Vagina (tissue), 2 donors: ENCODE measurements around the gene ABCA3. TPM values are rescaled to one million over a fixed set of nuclear protein-coding genes. Genes with fewer than 3 reads are reported as not detected.

Experiments
- DNase-seq, 2 donors: peaks; one replicate each; pipeline ENCODE4 v3.0.0-alpha.2; 2017; ENCODE audit errors: extremely low spot score in 2 of 2
- H3K27ac ChIP-seq: fragments of 200-600 bp; sonication (generic); one replicate; pipeline ENCODE4 v1.5.1; 2019
- H3K27me3 ChIP-seq: fragments of 200-600 bp; sonication (generic); one replicate; pipeline ENCODE4 v1.5.1; 2019
- H3K36me3 ChIP-seq, 2 donors: fragments of 200-600 bp; sonication (generic); one replicate each; pipeline ENCODE4 v1.5.1; 2017 to 2019
- H3K4me1 ChIP-seq: fragments of 200-600 bp; sonication (generic); one replicate; pipeline ENCODE4 v1.5.1; 2019
- H3K4me3 ChIP-seq, 2 donors: fragments of 200-600 bp; sonication (generic); 1 replicate in 1 of 2; 2 replicates in 1 of 2; pipeline ENCODE4 v1.5.1; 2016 to 2019
- H3K9me3 ChIP-seq: fragments of 200-600 bp; sonication (generic); one replicate; pipeline ENCODE4 v1.5.1; 2019
- POLR2A ChIP-seq, 2 donors: fragments of 450-650 bp; IDR thresholded peaks; one replicate each; pipeline ENCODE4 v1.6.1; 2017; ENCODE audit warnings: antibody characterized with exemption in 2 of 2, mild to moderate bottlenecking in 2 of 2, moderate library complexity in 2 of 2
- POLR2AphosphoS5 ChIP-seq, 2 donors: sonication (generic); formaldehyde crosslinking; IDR thresholded peaks; one replicate each; pipeline ENCODE4 v1.9.0; 2017; ENCODE audit warnings: antibody characterized with exemption in 2 of 2, mild to moderate bottlenecking in 2 of 2, low read depth in 1 of 2; ENCODE audit not compliant: insufficient read depth in 1 of 2
- intact Hi-C: fragments of 100-400 bp; cut with DNase I; formaldehyde crosslinking; loops from one replicate; pipeline ENCODE4 v1.15.1; 2023
- total RNA-seq: library from RNA; depleted of rRNA; stranded (reverse); fragments of >200 nt; gene quantifications from one replicate; pipeline ENCODE4 v1.2.3, GENCODE V29; 2016
- TF ChIP-seq, protein P1 (sequence below), 3 experiments: fragments of 450-650 bp in 2 of 3; fragments of 200-600 bp in 1 of 3; sonication (generic) in 1 of 3; IDR thresholded peaks; one replicate each; pipeline ENCODE4 v1.5.1; 2017 to 2019; ENCODE audit warnings: antibody characterized with exemption in 3 of 3, mild to moderate bottlenecking in 2 of 3, moderate library complexity in 2 of 3

ABCA3 gene
- total RNA-seq, 1 donor from 2014 or later, result 5.4 TPM

DNA sequence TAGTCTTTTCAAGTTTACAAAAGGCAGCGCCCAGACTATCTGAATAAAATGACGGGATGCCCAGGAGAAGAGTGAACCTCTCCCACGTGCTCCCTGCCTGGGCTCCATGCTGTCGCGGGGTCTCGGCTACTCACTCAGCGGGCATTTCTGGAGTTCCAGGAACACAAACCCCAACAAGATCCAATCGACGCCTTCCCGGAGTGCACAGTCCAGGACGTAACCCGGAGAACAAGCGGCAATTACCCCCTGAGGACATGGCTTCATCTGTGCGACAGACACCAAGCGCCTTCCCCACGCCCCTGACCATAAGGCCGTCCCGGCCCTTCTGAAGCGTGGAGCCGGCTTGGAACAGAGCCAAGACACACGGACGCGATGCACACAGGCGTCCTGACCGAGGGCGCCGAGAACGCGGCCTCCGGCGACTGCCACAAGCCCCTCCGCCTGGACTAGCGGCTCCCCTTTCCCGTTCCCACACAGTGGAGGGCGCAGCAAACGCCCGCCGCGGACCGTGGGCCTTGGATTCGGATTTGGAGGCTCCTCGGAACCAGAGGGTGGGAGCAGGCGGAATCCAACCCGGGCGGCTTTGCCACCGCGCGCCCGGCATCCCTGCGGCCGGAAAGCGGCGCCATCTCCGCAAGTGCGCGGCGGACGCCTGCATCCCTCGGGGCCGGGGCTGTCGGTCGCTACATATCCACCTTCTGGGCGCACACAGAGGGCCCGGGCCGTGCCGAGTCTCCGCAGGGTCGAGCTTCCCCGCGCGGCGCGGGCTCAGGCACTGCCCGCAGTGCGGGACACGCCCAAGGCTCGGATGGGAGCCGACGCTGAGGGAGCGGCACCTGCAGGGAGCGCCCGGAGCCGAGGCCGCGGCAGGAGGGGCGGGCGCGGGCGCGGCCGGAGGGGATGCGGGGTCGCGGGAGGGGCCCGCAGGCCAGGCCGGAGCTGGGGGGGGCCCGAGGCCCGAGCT, 725 bp downstream of the ABCA3 start:
- H3K4me1 ChIP-seq, result peaks cover 22% of the 10 kb centered on the region
- H3K4me3 ChIP-seq, result peak overlapping the region; percentile 61 to 88
- peak overlapping the region; percentile 47 for H3K27ac ChIP-seq
- no peaks in the 10 kb centered on the region for H3K27me3 ChIP-seq
- H3K9me3 ChIP-seq, result no peaks in the 10 kb centered on the region
- peak in 1 of 2 donors; percentile 82 for DNase-seq
- TF ChIP-seq POLR2AphosphoS5 (IDR thresholded peaks at IDR 0.05; ENCODE audit: insufficient read depth in 1 of 2, low read depth in 1 of 2) (peak in 1 of 2 donors; percentile 24), POLR2A (IDR thresholded peaks at IDR 0.05) (no peak)
- TF ChIP-seq, protein P1, sequence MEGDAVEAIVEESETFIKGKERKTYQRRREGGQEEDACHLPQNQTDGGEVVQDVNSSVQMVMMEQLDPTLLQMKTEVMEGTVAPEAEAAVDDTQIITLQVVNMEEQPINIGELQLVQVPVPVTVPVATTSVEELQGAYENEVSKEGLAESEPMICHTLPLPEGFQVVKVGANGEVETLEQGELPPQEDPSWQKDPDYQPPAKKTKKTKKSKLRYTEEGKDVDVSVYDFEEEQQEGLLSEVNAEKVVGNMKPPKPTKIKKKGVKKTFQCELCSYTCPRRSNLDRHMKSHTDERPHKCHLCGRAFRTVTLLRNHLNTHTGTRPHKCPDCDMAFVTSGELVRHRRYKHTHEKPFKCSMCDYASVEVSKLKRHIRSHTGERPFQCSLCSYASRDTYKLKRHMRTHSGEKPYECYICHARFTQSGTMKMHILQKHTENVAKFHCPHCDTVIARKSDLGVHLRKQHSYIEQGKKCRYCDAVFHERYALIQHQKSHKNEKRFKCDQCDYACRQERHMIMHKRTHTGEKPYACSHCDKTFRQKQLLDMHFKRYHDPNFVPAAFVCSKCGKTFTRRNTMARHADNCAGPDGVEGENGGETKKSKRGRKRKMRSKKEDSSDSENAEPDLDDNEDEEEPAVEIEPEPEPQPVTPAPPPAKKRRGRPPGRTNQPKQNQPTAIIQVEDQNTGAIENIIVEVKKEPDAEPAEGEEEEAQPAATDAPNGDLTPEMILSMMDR (IDR thresholded peaks at IDR 0.05), result no peak
- no peaks in the 10 kb centered on the region for H3K36me3 ChIP-seq
- intact Hi-C loops, result loop anchor here (2.0 kb wide), 1 partner anchor 165 kb away; no protein-coding TSS in a partner anchor

DNA sequence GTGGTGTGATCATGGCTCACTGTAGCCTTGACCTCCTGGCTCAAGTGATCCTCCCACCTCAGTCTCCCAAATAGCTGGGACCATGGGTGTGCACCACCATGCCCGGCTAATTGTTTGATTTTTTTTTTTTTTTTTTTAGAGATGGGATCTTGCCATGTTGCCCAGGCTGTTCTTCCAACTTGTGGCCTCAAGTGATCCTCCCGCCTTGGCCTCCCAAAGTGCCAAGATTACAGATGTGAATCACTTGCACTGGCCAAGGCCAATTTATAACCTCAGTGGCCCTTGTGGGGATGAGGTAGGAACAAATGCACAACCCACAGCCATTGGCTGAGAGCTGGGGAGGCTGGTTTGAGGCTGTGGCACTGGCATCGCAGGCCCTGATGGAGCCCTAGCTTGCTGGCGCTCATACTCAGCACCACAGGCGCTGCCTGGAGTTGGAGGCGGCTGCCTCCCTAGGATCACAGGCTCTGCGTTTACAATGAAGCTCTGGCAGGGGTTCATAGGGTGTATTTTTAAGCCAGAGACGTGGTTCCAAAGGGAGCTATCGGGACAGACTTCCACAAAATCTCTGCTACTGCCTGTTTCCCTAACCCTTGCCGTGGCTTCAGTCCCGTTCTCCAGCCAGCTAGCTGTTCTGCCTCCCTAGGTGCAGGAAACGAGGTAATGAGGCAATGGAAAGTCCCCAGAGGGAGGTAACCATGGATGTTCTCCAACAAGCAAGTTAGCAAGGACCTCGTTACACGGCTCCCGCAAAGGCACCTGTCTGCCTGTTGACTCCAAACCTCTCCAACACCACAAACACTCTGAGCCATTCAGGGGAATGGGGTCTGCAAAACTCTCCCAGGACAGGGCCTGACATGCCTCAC, 2.9 kb downstream of the ABCA3 start:
- peaks cover 22% of the 10 kb centered on the region for H3K4me1 ChIP-seq
- no peaks in the 10 kb centered on the region for H3K27me3 ChIP-seq
- peak in 1 of 2 donors; percentile 55 for DNase-seq
- intact Hi-C loops, result no loop called here
- TF ChIP-seq, protein P1 (IDR thresholded peaks at IDR 0.05), result no peak
- TF ChIP-seq POLR2A (IDR thresholded peaks at IDR 0.05), result no peak
- TF ChIP-seq POLR2AphosphoS5 (IDR thresholded peaks at IDR 0.05; ENCODE audit: insufficient read depth in 1 of 2, low read depth in 1 of 2), result no peak
- H3K27ac ChIP-seq, result no peak overlapping the region
- H3K36me3 ChIP-seq, result no peaks in the 10 kb centered on the region
- H3K9me3 ChIP-seq, result no peaks in the 10 kb centered on the region
- no peak overlapping the region for H3K4me3 ChIP-seq

DNA sequence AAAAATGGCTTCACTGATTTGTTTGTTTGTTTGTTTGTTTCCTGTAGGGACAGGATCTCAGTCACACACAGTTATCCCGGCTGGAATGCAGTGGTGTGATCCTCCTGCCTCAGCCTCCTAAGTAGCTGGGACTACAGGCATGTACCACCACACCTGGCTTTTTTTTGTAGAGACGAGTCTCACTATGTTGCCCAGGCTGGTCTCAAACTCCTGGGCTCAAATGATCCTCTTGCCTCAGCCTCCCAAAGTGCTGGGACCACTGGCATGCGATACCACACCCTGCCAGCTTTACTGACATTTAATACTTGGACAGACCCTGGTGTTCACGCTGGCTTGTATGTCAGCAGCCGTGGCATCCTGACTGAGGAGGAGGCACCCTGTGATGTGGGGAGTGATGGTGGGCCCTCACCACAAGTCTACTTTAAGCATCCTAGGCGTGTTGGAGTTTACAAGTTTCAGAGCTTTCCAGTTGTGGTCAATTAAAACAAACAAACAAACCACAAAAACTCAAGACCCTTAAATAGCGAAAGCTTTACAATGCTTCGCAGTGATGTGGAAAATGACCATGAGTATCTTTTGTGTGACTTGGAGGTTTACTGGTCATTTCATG, 5.1 kb downstream of the ABCA3 start:
- Histone ChIP-seq H3K27me3 (no peaks in the 10 kb centered on the region), H3K4me3 (no peak overlapping the region), H3K27ac (no peak overlapping the region), H3K4me1 (peaks cover 10% of the 10 kb centered on the region), H3K36me3 (no peaks in the 10 kb centered on the region), H3K9me3 (no peaks in the 10 kb centered on the region)
- intact Hi-C loops, result no loop called here
- DNase-seq, result peak in 1 of 2 donors; percentile 19
- TF ChIP-seq, protein P1 (IDR thresholded peaks at IDR 0.05), result no peak
- TF ChIP-seq POLR2A (IDR thresholded peaks at IDR 0.05) (no peak), POLR2AphosphoS5 (IDR thresholded peaks at IDR 0.05; ENCODE audit: insufficient read depth in 1 of 2, low read depth in 1 of 2) (no peak)

DNA sequence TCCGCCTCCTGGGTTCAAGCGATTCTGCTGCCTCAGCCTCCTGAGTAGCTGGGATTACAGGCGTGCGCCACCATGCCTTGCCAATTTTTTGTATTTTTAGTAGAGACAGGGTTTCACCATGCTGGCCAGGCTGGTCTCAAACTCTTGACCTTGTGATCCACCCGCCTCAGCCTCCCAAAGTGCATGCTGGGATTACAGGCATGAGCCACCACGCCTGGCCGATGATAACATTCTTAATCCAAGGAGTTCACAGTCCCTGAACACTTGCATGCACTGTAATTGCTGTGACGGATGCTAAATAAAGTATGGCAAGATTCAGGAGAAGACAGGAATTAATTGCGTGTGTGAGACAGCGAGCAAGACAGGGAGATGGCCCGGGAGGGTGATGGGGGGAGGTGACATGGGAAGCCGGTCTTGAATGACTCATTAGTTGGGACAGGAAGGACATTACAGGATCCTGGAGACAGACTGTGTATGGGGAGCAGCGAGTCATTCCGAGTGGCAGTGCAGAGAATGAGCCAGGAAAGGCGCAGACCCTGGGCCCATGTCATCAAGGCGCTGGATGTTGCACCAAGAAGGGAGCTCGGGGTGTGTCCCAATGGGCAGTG, 6.7 kb downstream of the ABCA3 start:
- H3K4me1 ChIP-seq, result no peaks in the 10 kb centered on the region
- H3K36me3 ChIP-seq, result no peaks in the 10 kb centered on the region
- H3K9me3 ChIP-seq, result no peaks in the 10 kb centered on the region
- TF ChIP-seq POLR2A (IDR thresholded peaks at IDR 0.05) (no peak), POLR2AphosphoS5 (IDR thresholded peaks at IDR 0.05; ENCODE audit: insufficient read depth in 1 of 2, low read depth in 1 of 2) (no peak)
- TF ChIP-seq, protein P1 (IDR thresholded peaks at IDR 0.05), result no peak
- no peak overlapping the region for H3K4me3 ChIP-seq
- H3K27me3 ChIP-seq, result no peaks in the 10 kb centered on the region
- intact Hi-C loops, result no loop called here
- DNase-seq, result peak in 1 of 2 donors; percentile 72
- no peak overlapping the region for H3K27ac ChIP-seq
